HG03565 (cell line): Measurements from ENCODE around the gene WDR33.

Experiments
- ATAC-seq: cut with Tn5 transposase; IDR thresholded peaks from one replicate; pipeline ENCODE4 v1.9.1; 2021; ENCODE audit warnings: mild to moderate bottlenecking, moderate library complexity; ENCODE audit not compliant: unreplicated experiment

The WDR33 gene

DNA sequence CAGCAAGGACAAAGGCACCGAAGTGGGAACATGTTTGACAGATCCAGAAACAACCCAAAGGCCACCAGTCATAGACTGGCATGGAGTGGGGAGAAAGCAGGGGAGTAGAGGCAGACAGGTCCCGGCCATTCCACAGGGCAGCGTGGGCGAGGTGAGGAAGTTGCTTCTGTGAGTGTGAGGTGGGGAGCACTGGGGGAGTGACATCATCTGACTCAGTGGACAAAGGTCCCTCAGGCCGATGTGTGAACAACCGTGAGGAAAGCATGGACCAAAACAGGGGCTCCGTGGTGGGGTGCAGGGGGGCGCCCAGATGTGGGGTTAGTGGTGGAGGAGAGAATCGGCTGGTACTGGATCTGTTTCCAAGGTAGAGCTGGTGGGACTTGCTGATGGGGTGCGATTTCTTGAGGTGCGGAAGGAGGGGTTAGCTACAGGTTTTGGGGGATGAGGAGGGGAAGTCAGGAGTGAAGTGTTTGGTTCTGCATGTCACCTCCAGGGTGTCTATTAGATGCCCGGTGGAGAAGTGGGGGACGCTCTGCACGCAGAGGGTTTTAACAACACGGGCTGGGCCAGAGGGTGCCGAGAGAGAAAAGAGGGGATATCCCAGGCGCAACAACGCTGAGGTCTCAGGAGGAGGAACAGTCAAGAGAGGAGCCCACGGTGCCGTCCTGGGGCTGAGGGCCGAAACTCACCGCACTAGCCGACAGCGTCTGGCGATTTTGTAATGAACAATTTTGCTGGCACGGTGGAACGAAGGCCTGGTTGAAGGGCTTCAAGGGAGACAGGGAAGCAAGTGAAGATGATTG lies 112.2 kb downstream of the WDR33 start:
- no peak for ATAC-seq

DNA sequence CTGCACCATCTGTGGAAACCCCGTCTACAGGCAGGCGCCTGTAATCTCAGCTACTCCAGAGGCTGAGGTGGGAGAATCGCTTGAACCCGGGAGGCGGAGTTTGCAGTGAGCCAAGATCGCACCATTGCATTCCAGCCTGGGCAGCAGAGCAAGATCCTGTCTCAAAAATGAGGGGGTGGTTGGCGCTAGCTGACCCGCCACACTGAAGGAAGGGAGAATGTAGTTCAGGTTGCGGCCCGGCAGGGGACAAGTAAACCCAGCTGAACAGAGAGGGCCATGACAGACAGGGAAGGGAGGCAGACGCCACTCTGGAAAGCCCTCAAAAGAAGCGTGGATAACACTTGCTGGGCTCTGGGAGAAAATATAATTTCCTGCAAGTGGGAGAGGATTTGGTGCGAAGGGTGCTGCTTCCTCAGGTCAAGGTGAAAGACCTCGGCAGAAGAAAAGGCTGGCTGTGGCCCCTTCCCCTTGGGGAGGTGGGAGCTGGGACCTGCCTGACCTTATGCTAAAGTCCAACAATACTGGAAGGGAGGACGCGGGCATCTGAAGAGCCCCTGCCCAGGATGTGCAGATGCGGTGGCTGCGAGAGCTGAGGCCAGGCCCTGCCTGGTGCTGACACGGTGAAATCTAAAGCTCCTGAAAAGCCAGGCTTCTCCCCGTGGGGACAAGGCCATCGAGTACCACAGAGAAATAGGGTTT lies 113.3 kb downstream of the WDR33 start:
- ATAC-seq = no peak

DNA sequence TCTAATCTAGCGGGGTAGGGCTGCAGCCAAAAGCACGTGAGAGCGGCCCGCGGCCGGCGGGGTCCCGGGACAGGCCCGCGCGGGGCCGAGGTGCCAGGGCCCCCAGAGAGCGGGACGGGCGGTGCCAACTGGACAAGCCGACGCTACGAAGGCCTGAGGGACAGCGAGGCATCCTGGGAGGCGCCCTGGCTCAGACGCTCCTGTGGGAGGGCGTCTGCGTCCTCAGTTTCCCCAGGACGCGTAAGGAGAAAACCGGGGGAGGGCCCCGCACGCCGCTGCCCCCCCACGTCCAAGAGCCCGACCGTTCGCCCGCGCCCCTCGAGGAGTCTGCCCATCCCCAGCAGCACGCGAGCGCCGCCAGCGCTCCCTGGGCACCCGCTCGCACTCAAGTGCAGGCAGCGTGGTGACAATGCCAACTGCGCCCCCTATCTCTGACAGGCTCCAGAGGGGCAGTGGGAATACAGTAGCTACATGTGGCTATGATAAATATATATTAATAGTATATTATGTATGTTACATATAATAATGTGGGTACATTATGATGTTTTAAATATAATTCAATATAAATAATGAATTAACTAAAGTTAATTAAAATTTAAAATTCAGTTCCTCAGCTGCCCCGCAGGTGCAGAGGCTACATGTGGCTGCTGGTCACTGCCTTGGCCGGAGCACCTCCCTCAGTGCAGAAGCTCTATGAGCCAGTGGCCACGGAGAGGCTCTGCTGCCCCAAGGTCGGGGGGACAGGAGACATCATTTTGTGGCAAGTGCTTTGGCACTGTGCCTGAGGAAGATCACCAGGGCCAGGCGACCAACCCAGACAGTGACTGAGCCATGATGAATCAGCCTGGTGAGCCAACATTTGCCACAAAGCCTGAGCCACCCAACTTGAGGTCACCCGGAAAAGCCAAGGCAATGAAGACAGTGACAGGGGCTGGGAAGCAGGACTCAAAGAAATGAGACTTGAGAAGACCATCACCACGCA lies 115.2 kb downstream of the WDR33 start:
- no peak for ATAC-seq

DNA sequence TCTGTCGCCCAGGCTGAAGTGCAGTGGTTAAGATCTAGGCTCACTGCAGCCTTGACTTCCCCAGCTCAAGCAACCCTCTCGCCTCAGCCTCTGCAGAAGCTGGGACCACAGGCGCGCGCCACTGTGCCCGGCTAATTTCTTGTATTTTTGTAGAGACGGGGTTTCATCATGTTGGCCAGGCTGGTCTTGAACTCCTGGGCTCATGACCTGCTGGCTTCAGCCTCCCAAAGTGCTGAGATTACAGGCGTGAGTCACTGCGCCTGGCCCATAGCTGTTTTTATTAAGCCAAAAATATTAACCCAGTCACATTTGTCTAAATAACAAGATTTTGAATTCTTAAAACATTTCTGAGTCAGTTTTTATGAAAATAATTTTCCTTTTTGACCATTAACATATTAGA lies 116.0 kb downstream of the WDR33 start:
- no peak for ATAC-seq

GRCh38 chr2:127690696-127691095 lies 120.3 kb downstream of the WDR33 start:
- ATAC-seq = no peak

DNA sequence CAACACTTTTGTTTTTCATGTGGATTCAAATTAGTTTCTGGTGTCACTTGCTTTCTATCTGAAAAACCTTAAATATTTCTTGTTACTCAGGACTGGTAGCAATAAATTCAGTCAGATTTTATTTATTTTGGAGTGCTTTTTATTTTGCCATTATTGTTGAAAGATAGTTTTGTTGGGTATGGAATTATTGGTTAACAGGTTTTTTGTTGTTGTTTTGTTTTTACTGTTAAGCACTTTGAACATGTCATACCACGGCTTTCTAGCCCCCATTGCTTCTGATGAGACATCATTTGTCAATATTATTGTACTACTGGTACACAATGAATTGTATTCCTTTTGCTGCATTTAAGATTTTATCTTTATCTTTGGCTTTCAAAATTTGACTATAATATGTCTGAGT lies 122.6 kb downstream of the WDR33 start:
- no peak for ATAC-seq

GRCh38 chr2:127685410-127686080 lies 125.4 kb downstream of the WDR33 start:
- no peak for ATAC-seq

DNA sequence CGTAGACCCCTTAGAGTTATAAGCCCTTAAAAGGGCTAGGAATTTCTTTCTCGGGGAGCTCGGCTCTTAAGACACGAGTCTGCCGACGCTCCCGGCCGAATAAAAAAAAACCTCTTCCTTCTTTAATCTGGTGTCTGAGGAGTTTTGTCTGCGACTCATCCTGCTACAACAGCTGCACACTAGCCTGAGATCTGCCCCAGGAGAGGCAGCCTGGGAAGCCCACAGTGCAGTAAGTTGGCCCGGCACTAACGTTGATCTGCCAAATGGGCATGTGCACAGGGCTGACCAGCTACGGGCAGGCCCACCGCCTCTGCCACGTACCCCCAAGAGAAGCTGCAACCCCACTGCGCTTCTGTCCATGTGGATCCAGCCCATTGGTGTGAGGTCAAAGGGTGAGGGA lies 127.2 kb downstream of the WDR33 start:
- no peak for ATAC-seq

- ATAC-seq = no peak
These were observed 127.9 kb downstream of the WDR33 start for GRCh38 chr2:127683056-127683455.

DNA sequence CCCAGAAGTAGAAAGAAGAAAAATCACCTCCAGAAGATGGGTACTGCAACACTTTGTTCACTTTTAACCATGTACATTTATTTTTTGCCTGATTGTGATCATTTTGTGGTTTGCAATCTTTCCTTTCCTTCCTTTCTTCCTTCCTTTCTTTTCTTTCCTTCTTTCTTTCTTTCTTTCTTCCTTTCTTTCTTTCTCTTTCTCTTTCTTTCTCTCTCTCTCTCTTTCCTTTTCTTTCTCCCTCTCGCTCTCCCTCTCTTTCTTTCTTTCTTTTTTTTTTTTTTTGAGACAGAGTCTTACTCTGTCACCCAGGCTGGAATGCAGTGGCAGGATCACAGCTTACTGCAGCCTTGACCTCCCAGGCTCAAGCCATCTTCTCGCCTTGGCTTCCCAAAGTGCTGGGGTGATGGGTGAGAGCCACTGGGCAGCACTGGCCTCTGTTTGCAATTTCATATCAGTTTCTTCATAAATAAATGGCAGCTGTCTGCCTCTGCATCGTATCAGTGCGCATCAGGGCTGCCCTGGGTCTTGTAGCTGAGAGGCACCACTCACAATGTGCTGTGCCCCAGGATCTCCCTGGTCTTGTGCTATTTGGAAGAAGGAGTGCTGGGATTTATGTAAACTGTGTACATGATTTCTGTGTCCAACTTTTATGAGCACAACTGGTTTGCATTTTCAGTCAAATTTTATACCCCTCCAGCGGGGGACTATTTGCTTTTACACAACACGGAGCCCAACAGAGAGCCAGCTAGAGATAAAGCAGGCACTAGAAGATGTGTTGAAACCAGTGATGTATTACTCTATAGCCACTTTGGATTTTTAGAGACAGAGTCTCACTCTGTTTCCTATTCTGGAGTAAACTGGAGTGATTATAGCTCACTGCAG lies 128.8 kb downstream of the WDR33 start:
- no peak for ATAC-seq

DNA sequence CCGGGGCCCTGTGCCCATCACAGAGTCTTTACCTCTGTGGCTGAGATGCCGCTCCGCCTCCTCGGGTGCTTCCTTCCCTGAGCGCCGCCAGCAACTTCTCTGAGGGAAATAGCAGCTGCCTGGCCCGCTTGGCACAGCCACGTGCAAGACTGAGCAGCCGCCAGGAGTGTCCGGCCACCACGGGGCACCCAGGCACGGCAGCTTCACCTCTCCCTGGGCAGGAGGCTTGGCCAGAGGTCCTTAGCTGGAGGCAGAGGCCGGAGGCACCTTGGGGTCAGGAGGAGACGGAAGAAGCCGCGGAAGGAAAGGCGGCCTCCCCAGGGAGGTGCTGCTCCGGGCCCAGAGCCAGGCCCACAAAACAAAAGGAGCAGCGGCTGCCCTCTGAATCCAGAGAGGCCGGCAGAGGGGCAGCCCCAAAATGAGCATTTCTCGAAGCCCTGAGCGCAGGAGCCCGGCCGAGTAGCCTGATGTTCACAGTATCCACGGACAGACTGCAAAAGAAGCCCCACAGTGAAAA lies 129.6 kb downstream of the WDR33 start:
- ATAC-seq = no peak

GRCh38 chr2:127680706-127681287 lies 130.2 kb downstream of the WDR33 start:
- no peak for ATAC-seq

DNA sequence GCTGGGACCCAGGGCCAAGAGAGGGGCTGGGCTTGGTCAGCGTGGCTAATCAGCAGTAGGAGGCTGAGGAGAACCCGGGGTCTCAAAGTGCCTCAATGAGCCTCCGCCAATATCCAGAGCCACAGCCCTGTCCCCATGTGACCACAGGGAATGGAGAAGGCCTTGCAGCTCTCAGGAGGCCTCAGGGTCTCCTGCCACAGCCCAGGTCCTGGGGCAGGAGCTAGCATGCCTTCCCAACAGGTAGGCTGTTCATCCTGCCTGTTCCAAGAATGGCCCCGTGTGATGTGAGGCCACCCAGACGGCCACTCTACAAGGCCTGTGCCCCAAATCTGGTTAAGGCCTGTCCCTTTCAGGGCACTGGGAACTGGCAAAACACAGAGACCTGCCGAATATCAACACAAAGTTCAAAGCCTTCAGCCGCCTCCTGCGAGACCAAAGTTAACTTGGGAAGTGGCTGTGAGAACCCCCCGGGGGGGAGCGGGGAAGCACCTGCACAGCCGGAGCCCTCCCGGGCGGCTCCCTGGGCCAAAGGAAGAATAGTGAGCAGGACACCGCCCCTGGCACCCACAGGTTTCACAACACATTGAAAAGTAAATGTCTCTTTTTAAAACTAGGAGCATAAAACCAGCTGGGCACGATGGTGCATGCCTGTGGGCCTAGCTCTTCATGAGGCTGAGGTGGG lies 131.2 kb downstream of the WDR33 start:
- no peak for ATAC-seq

- no peak for ATAC-seq
These were observed 132.0 kb downstream of the WDR33 start for GRCh38 chr2:127678991-127679390.

- ATAC-seq = no peak
These were observed 132.4 kb downstream of the WDR33 start for GRCh38 chr2:127678531-127678930.

GRCh38 chr2:127676906-127677305 lies 134.1 kb downstream of the WDR33 start:
- no peak for ATAC-seq

DNA sequence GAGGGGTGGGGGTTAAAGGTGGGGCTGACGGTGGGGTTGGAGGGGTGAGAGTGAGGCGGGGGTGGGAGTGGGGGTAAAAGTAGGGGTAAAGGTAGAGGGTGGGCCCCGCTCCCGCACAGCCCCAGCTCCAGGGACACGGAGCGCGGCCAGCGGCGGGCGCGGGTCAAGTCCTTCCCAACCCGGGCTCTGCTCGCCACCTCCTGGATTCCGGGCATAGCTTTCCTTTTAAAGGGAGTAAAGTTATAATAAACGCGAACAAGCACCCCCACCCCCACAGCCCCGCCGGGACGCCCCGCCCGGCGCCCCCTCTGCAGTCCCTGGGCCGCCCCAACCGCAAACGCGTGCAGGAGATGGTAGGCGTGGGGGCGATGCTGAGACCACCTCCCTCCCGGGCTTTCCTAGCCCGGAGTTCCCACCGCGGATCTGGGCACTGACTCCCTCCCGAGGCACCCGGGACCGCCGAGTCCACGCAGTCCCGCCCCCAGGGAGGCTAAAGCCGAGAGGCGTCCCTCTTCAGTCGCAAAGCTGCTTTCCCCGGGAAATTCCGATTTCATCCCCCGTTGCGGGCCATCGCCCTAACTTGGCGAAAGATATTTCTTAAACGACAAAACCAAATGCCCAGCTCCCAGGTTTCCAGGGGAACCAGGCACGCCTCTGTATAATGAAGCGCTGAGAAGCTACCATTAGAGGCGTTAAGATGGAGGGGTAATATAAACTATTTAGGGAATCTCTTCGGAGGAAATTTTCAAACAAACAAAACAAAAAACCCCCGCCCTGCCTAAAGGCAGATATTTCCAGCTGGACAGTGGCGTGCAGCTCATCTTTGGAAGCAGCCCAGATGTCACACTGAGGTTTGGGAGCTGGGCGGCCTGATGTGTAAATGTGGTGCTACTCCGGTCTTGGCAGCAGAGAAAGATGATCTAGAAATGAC lies 135.4 kb downstream of the WDR33 start, which contains the start of gene LIMS2:
Gene LIMS2, minus strand, starts transcription at position 200 of the 931 bp plus-strand sequence. CDS start 506 bp downstream, outside the sequence.
- ATAC-seq = no peak
